Measurements from ENCODE around the gene HTR2A. TPM values are rescaled to one million over a fixed set of nuclear protein-coding genes. Genes with fewer than 3 reads are reported as not detected.

Gene HTR2A
- total and polyA plus RNA-seq, 9 donors = 0.18 to 0.81 (median 0.48) TPM

DNA sequence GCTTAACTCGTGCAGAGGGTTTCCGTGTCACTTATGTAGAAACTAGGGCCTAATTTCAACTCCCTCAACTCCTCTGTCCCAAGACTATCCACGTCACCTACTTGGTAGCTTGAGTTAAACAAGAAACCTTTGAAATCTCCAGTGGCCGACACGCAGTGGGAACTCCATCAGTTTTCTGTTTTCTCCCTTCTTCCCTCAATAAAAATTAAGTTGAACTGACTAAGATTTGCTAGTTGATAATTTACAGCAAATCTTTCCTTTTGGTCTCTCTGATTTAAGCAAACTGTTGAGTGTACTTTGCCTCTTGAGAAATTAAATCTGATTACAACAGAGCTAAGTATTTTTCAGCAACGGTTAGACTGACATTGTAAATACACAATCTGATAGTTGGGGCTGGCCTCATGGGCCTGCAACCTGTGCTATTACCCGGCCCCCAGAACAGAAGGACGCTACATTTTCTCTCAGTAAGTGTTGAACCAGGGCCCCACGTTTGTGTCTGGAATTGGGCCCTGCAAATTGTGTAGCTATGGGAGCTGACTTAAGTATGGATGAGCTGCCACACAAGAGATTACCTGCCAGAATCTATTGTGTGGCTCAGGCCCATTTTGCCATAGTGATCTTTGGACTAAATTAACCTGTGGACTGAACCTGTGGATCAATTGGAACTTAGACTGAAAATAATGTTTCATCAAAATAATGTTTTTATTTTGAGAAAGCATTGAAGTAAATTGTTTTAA is 99.2 kb downstream of the HTR2A start:
- Histone ChIP-seq H3K27ac (ENCODE audit: low read length) (peak overlapping the region; percentile 88), H3K4me1 (ENCODE audit: control insufficient read depth, insufficient read depth, low read length) (peaks cover 9% of the 10 kb centered on the region), H3K4me3 (ENCODE audit: low read length) (peak overlapping the region; percentile 63), H3K27me3 (ENCODE audit: control insufficient read depth, insufficient read depth, low read length) (no peaks in the 10 kb centered on the region), H3K36me3 (ENCODE audit: control insufficient read depth, insufficient read depth, low read length) (no peaks in the 10 kb centered on the region), H3K9me3 (replicated peaks; ENCODE audit: control insufficient read depth, low read depth, low read length) (no peaks in the 10 kb centered on the region)
- 64% methylated on average over 5 of the region's 9 CpGs for WGBS (ENCODE audit: insufficient coverage)
- no peak for DNase-seq

DNA sequence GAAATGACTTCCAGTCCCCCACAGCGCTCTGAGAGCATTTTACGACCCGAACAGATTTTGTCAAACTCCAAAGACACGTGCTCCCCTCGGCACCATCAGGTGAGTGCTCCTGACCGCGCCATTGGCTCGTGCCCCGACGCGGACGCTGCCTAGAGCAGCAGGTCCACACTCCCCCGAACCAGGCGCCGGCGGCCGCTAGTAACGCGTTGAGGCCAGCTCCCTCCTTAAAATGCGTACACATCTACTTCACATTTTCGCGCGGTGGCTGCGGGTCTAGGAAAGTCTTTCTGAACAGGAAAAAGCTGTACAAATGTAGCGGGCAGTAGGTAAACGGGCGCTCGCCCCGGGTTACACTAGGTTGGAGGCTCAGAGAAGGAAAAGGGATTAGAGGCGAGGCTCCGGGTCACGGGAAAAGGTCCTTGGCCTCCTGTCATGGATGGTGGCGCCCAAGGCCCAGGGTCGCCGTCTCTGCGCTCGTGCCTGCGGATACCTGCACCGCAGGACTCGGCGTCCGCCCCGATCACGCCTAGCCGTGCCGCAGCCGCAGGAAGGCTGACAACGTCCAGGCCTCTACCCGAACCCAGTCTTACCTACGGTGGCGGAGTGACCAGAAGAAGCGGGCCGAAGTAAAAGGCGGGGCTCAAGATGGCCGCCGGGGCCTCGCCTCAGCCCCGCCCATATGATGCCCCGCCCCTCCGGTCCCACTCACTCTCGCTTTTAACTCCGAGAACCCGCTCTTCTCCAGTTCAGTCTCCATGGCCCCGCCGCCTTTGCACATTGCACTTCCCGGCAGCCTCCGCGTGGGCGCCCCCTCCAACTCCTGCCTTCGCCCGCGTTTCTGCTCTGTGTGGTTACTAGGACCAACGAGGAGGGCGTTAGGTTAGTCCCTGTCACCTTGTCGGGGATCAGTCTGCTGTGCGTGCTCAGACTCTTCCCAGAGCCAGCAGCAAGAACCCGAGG is 100.1 kb downstream of the HTR2A start, which contains the start of gene ESD:
ESD (minus strand) TSS at position 647 of the 960 bp plus-strand sequence. CDS start 5,748 bp downstream, outside the sequence.
- no peaks in the 10 kb centered on the region for H3K27me3 ChIP-seq (ENCODE audit: control insufficient read depth, insufficient read depth, low read length)
- peak; percentile 97 for DNase-seq
- H3K4me3 ChIP-seq (ENCODE audit: low read length) = peak within 1 kb of the TSS; percentile 63
- WGBS (ENCODE audit: insufficient coverage) = under 1% methylated on average over 66 of the region's 77 CpGs
- H3K9me3 ChIP-seq (replicated peaks; ENCODE audit: control insufficient read depth, low read depth, low read length) = no peaks in the 10 kb centered on the region
- H3K27ac ChIP-seq (ENCODE audit: low read length) = peak within 1 kb of the TSS; percentile 88
- H3K4me1 ChIP-seq (ENCODE audit: control insufficient read depth, insufficient read depth, low read length) = peaks cover 9% of the 10 kb centered on the region
- H3K36me3 ChIP-seq (ENCODE audit: control insufficient read depth, insufficient read depth, low read length) = no peaks in the 10 kb centered on the region

DNA sequence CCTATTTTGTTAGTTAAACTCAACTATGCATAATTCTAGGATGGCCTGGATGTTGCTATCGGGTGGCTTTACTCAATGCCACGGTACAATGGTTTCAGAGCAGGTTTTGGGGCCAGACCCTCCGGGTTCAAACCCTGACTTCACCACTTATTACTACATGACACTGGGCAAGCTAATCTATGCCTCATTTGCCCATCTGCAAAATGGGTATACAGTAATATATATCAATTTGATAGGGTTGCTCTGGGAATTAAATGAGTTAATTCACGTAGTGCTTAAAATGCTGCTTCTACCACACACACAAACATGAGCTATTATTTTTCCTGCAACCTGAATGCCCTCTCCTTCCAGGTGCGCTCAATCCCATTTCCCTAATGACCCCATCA is 100.7 kb downstream of the HTR2A start:
- Histone ChIP-seq H3K9me3 (replicated peaks; ENCODE audit: control insufficient read depth, low read depth, low read length) (no peaks in the 10 kb centered on the region), H3K27me3 (ENCODE audit: control insufficient read depth, insufficient read depth, low read length) (no peaks in the 10 kb centered on the region), H3K27ac (ENCODE audit: low read length) (peak overlapping the region; percentile 88), H3K36me3 (ENCODE audit: control insufficient read depth, insufficient read depth, low read length) (no peaks in the 10 kb centered on the region), H3K4me3 (ENCODE audit: low read length) (peak overlapping the region; percentile 63), H3K4me1 (ENCODE audit: control insufficient read depth, insufficient read depth, low read length) (peaks cover 9% of the 10 kb centered on the region)
- DNase-seq = no peak
- WGBS (ENCODE audit: insufficient coverage) = 0% methylated on average over 1 of the region's 5 CpGs

GRCh38 chr13:46795321-46795720 is 101.5 kb downstream of the HTR2A start:
- no peak overlapping the region for H3K4me3 ChIP-seq (ENCODE audit: low read length)
- no peak for DNase-seq
- H3K36me3 ChIP-seq (ENCODE audit: control insufficient read depth, insufficient read depth, low read length) = peaks cover 4% of the 10 kb centered on the region
- no peaks in the 10 kb centered on the region for H3K27me3 ChIP-seq (ENCODE audit: control insufficient read depth, insufficient read depth, low read length)
- H3K27ac ChIP-seq (ENCODE audit: low read length) = no peak overlapping the region
- peaks cover 9% of the 10 kb centered on the region for H3K4me1 ChIP-seq (ENCODE audit: control insufficient read depth, insufficient read depth, low read length)
- no CpG with 5 or more reads among the region's 6 CpGs for WGBS (ENCODE audit: insufficient coverage)
- H3K9me3 ChIP-seq (replicated peaks; ENCODE audit: control insufficient read depth, low read depth, low read length) = no peaks in the 10 kb centered on the region

- H3K27me3 ChIP-seq (ENCODE audit: control insufficient read depth, insufficient read depth, low read length) = no peaks in the 10 kb centered on the region
- DNase-seq = no peak
- no peaks in the 10 kb centered on the region for H3K4me1 ChIP-seq (ENCODE audit: control insufficient read depth, insufficient read depth, low read length)
- no peak overlapping the region for H3K27ac ChIP-seq (ENCODE audit: low read length)
- H3K4me3 ChIP-seq (ENCODE audit: low read length) = no peak overlapping the region
- no CpG with 5 or more reads among the region's 3 CpGs for WGBS (ENCODE audit: insufficient coverage)
- peaks cover 10% of the 10 kb centered on the region for H3K36me3 ChIP-seq (ENCODE audit: control insufficient read depth, insufficient read depth, low read length)
- no peaks in the 10 kb centered on the region for H3K9me3 ChIP-seq (replicated peaks; ENCODE audit: control insufficient read depth, low read depth, low read length)
Observed at GRCh38 chr13:46783504-46783903, 113.3 kb downstream of the HTR2A start.

DNA sequence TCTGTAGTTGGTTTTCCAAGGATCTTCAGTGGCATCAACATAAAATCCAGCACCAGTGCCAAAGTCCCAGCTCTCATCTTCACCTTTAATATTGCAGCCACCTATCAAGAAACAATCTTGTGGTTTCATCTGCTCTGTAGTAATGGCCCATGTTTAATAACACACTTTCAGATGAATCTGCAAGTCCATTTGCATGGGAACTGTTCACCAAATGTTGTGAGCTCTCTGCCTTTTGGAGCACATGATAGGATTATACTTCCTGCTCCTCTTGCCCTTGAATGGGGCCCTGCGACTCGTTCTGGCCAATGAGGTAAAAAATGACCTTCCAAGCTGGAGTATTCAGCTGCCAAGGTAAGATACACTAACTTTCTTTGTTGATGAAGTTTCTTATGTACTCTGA is 114.2 kb downstream of the HTR2A start:
- H3K4me1 ChIP-seq (ENCODE audit: control insufficient read depth, insufficient read depth, low read length) = no peaks in the 10 kb centered on the region
- H3K9me3 ChIP-seq (replicated peaks; ENCODE audit: control insufficient read depth, low read depth, low read length) = no peaks in the 10 kb centered on the region
- 83% methylated on average over 2 of the region's 2 CpGs for WGBS (ENCODE audit: insufficient coverage)
- no peak overlapping the region for H3K4me3 ChIP-seq (ENCODE audit: low read length)
- no peak overlapping the region for H3K27ac ChIP-seq (ENCODE audit: low read length)
- DNase-seq = no peak
- H3K27me3 ChIP-seq (ENCODE audit: control insufficient read depth, insufficient read depth, low read length) = no peaks in the 10 kb centered on the region
- H3K36me3 ChIP-seq (ENCODE audit: control insufficient read depth, insufficient read depth, low read length) = peaks cover 10% of the 10 kb centered on the region

DNA sequence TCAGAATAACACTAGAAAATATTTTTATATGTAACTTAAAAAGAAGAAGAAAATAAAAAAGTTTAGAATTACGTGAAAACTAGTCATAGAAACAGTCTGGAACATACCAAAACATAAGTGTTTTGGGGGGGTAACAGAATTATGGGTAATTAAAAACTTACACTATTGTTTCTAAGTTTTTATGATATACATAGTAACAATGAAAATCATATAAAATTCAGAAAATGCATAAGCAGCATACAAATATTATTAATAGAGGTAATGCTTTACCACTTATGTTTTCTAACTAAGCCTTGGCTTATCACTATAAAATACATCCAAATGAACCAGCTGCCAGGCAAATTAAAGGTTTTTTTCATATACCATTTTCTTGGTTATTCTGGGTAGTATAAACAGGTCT is 114.8 kb downstream of the HTR2A start:
- Histone ChIP-seq H3K36me3 (ENCODE audit: control insufficient read depth, insufficient read depth, low read length) (peaks cover 10% of the 10 kb centered on the region), H3K4me1 (ENCODE audit: control insufficient read depth, insufficient read depth, low read length) (no peaks in the 10 kb centered on the region), H3K27me3 (ENCODE audit: control insufficient read depth, insufficient read depth, low read length) (no peaks in the 10 kb centered on the region), H3K9me3 (replicated peaks; ENCODE audit: control insufficient read depth, low read depth, low read length) (no peaks in the 10 kb centered on the region), H3K27ac (ENCODE audit: low read length) (no peak overlapping the region), H3K4me3 (ENCODE audit: low read length) (no peak overlapping the region)
- no CpG with 5 or more reads among the region's 1 CpG for WGBS (ENCODE audit: insufficient coverage)
- DNase-seq = no peak

Other genes starting within 250 kb of the HTR2A start
- 126 TPM for gene ESD, start 99.9 kb downstream of the HTR2A start, total RNA-seq
- 100 to 1,000 TPM; 127 to 167 (median 148) TPM for gene ESD, start 99.9 kb downstream of the HTR2A start, polyA plus RNA-seq (ENCODE audit: insufficient read depth in 1 of 8, insufficient read length in 8 of 8, low replicate concordance in 1 of 8)

All from muscle of leg (tissue), 11 donors.